ENCODE measurements around the gene SPEN. TPM values are rescaled to one million over a fixed set of nuclear protein-coding genes. Genes with fewer than 3 reads are reported as not detected.

SPEN gene
- total RNA-seq, 1 donor from 2014 or later: 10.4 TPM

- no peak overlapping the region for H3K4me3 ChIP-seq (ENCODE audit: low read depth, low read length)
- no peak for TF ChIP-seq CTCF (conservative IDR thresholded peaks at IDR 0.05; ENCODE audit: low read depth, low read length)
- DNase-seq (ENCODE audit: low read depth): peak; percentile 56
Observed at GRCh38 chr1:15985611-15986297, 138.2 kb downstream of the SPEN start.

- TF ChIP-seq CTCF (conservative IDR thresholded peaks at IDR 0.05; ENCODE audit: low read depth, low read length): no peak
- no peak overlapping the region for H3K4me3 ChIP-seq (ENCODE audit: low read depth, low read length)
- DNase-seq (ENCODE audit: low read depth): no peak
Observed at GRCh38 chr1:15988856-15989736, 141.6 kb downstream of the SPEN start.

GRCh38 chr1:15989776-15990175, 142.3 kb downstream of the SPEN start:
- no peak for DNase-seq (ENCODE audit: low read depth)
- no peak overlapping the region for H3K4me3 ChIP-seq (ENCODE audit: low read depth, low read length)
- no peak for TF ChIP-seq CTCF (conservative IDR thresholded peaks at IDR 0.05; ENCODE audit: low read depth, low read length)

Other genes with a start within 250 kb of the SPEN start
- gene DDI2, start 230.2 kb upstream of the SPEN start, total RNA-seq: 8.4 and 8.5 TPM in 2 replicates
- gene PLEKHM2, start 163.4 kb upstream of the SPEN start, total RNA-seq: 33.9 and 42.8 TPM in 2 replicates
- 0.07 and 0.75 TPM in 2 replicates for gene SLC25A34, start 111.4 kb upstream of the SPEN start, total RNA-seq
- not detected in 2 replicates for gene TMEM82, start 105.2 kb upstream of the SPEN start, total RNA-seq
- gene FBLIM1, start 88.9 kb upstream of the SPEN start, total RNA-seq: 194 and 246 TPM in 2 replicates
- gene UQCRHL, start 40.1 kb upstream of the SPEN start, total RNA-seq: 1.4 and 2.0 TPM in 2 replicates
- 22.5 and 23.6 TPM in 2 replicates for gene ZBTB17, start 128.4 kb downstream of the SPEN start, total RNA-seq
- gene SRARP, start 156.5 kb downstream of the SPEN start, total RNA-seq: not detected in 2 replicates
- gene HSPB7, start 170.3 kb downstream of the SPEN start, total RNA-seq: not detected in 2 replicates
- gene CLCNKA, start 174.3 kb downstream of the SPEN start, total RNA-seq: 0.14 TPM in 1 of 2 replicates, not detected in the other
- 0.98 TPM in 1 of 2 replicates, not detected in the other for gene CLCNKB, start 196.1 kb downstream of the SPEN start, total RNA-seq
- gene FAM131C, start 225.9 kb downstream of the SPEN start, total RNA-seq: 0.46 TPM in 1 of 2 replicates, not detected in the other

All from epithelial cell of proximal tubule (primary cell).